ENCODE data around the gene DIAPH3. TPM values are rescaled to one million over a fixed set of nuclear protein-coding genes. Genes with fewer than 3 reads are reported as not detected.

The DIAPH3 gene
- total and polyA plus RNA-seq, 2 of the 8 experiments (the other 6 are each of a cell fraction or from before 2014, with no cell fraction given), result 8.0 to 30.8 TPM

- H3K9me3 ChIP-seq (ENCODE audit: insufficient read depth in 2 of 2, low read depth in 1 of 2, low read length in 1 of 2), result no peaks in the 10 kb centered on the region
- CTCF ChIA-PET (ENCODE audit: partially characterized antibody), result interaction anchor here (1.0 kb wide), 1 partner anchor 19 kb away, joined by 4 read pairs; no protein-coding TSS in a partner anchor
- no peak overlapping the region for H2BK5ac ChIP-seq (ENCODE audit: low read depth, low read length)
- H2BK15ac ChIP-seq (ENCODE audit: low read length), result no peak overlapping the region
- peaks cover 2% of the 10 kb centered on the region; the same call in 1 of the 2 replicates for H3K23me2 ChIP-seq (ENCODE audit: low read depth, low read length)
- H3K9ac ChIP-seq (replicated peaks in 1 of 4; ENCODE audit: extremely low read depth in 1 of 4, low read depth in 3 of 4, low read length in 3 of 4), result no peak overlapping the region
- no peaks in the 10 kb centered on the region for H3K79me2 ChIP-seq (ENCODE audit: control insufficient read depth in 1 of 2, insufficient read depth in 2 of 2, low read length in 2 of 2)
- no peak overlapping the region for H4K91ac ChIP-seq (replicated peaks; ENCODE audit: insufficient read length, low read length)
- no peak overlapping the region for H2AK5ac ChIP-seq (ENCODE audit: low read depth, low read length)
- peaks cover 0 to 1% (median 0%) of the 10 kb centered on the region in 4 experiments; a peak in 1 of 7 replicates for H3K27me3 ChIP-seq (replicated peaks in 1 of 4; ENCODE audit: control insufficient read depth in 3 of 4, extremely low read depth in 1 of 4, insufficient read depth in 3 of 4, low read length in 3 of 4)
- H3K56ac ChIP-seq (replicated peaks; ENCODE audit: insufficient read length, low read depth, low read length), result no peak overlapping the region
- no peak overlapping the region for H3K4me3 ChIP-seq (ENCODE audit: extremely low read depth in 1 of 4, insufficient read depth in 2 of 4, low read depth in 3 of 4, low read length in 4 of 4)
- no peak overlapping the region for H3K27ac ChIP-seq (ENCODE audit: low read depth, low read length)
- H3K18ac ChIP-seq (ENCODE audit: extremely low read depth, low read length), result no peak overlapping the region
- DNase-seq (ENCODE audit: low read depth in 1 of 2, low spot score in 2 of 2), result no peak
- POLR2A ChIA-PET (ENCODE audit: partially characterized antibody), result no interaction called here
- no peak overlapping the region for H3K14ac ChIP-seq (ENCODE audit: insufficient read length)
- no peaks in the 10 kb centered on the region for H3K79me1 ChIP-seq (ENCODE audit: low read depth, low read length)
- no peaks in the 10 kb centered on the region for H3K36me3 ChIP-seq (ENCODE audit: control insufficient read depth in 2 of 4, insufficient read depth in 4 of 4, low read length in 3 of 4)
- no peak overlapping the region for H3K4me2 ChIP-seq (ENCODE audit: insufficient read depth in 1 of 2, low read depth in 2 of 2, low read length in 2 of 2)
- no peak overlapping the region for H2BK20ac ChIP-seq (ENCODE audit: low read length)
- WGBS, 2 experiments (ENCODE audit: extremely low coverage in 1 of 2, insufficient coverage in 1 of 2, insufficient read length in 1 of 2, insufficient replicate concordance in 2 of 2, low coverage in 1 of 2, low lambda C conversion rate in 2 of 2, missing lambda C conversion rate in 1 of 2), result 94% methylated on average over 3 of the region's 3 CpGs; no CpG with 5 or more reads in 1 of the 2 experiments
- H4K5ac ChIP-seq (ENCODE audit: insufficient read length, low read depth, low read length), result no peak overlapping the region
- H3K4ac ChIP-seq (replicated peaks; ENCODE audit: insufficient read length, low read depth, low read length), result no peak overlapping the region
- no peaks in the 10 kb centered on the region for H4K20me1 ChIP-seq (replicated peaks in 1 of 2; ENCODE audit: control insufficient read depth in 1 of 2, insufficient read depth in 2 of 2, low read length in 2 of 2)
- no peak overlapping the region for H2AFZ ChIP-seq (ENCODE audit: low read length)
- H3K4me1 ChIP-seq (replicated peaks in 1 of 4; ENCODE audit: control insufficient read depth in 3 of 4, insufficient read depth in 4 of 4, low read length in 3 of 4), result no peaks in the 10 kb centered on the region
- H4K8ac ChIP-seq (ENCODE audit: extremely low read depth, insufficient read depth, low read length), result no peak overlapping the region
- no peak for FAIRE-seq
- no peak overlapping the region for H2BK120ac ChIP-seq (replicated peaks; ENCODE audit: low read depth, low read length)
- H3K23ac ChIP-seq (ENCODE audit: insufficient read length), result no peak overlapping the region
- H2BK12ac ChIP-seq (ENCODE audit: low read depth, low read length), result no peak overlapping the region
- TF ChIP-seq SAP30 (IDR thresholded peaks at IDR 0.05; ENCODE audit: insufficient read depth, insufficient replicate concordance, low read length), result no peak
- no peak for TF ChIP-seq SP1 (IDR thresholded peaks at IDR 0.05; ENCODE audit: low read depth, low read length)
- no peak for TF ChIP-seq BACH1 (IDR thresholded peaks at IDR 0.05; ENCODE audit: low read length)
Measured at GRCh38 chr13:59809564-59809963, 354.2 kb downstream of the DIAPH3 start.

Measured in H1 (cell line).